Measurements from ENCODE around the gene ADAMTS17. TPM values are rescaled to one million over a fixed set of nuclear protein-coding genes. Genes with fewer than 3 reads are reported as not detected.

Gene ADAMTS17
- total and polyA plus RNA-seq, 3 donors from 2014 or later = 6.8 to 17.8 (median 12.4) TPM

- Histone ChIP-seq H3K4me3 (no peak overlapping the region), H3K9me3 (no peaks in the 10 kb centered on the region), H3K4me1 (no peaks in the 10 kb centered on the region), H3K27me3 (no peaks in the 10 kb centered on the region), H3K36me3 (ENCODE audit: low read depth, missing control alignments) (no peaks in the 10 kb centered on the region), H3K27ac (no peak overlapping the region)
- no peak for DNase-seq
- WGBS, 2 donors = 93 to 97% methylated on average over 17 of the region's 17 CpGs
- intact Hi-C loops (cut with DNase I; ENCODE audit: low total_unique reads) = no loop called here
- TF ChIP-seq CTCF (IDR thresholded peaks at IDR 0.05) (no peak), POLR2A (IDR thresholded peaks at IDR 0.05) (no peak)
Observed at GRCh38 chr15:99974246-99974645, 367.5 kb downstream of the ADAMTS17 start.

- Histone ChIP-seq H3K36me3 (ENCODE audit: low read depth, missing control alignments) (no peaks in the 10 kb centered on the region), H3K4me3 (no peak overlapping the region), H3K9me3 (no peaks in the 10 kb centered on the region), H3K4me1 (no peaks in the 10 kb centered on the region), H3K27me3 (no peaks in the 10 kb centered on the region), H3K27ac (no peak overlapping the region)
- no peak for DNase-seq
- 95 to 96% methylated on average over 11 of the region's 11 CpGs for whole genome bisulfite sequencing, 2 donors
- no peak for TF ChIP-seq CTCF (IDR thresholded peaks at IDR 0.05)
- TF ChIP-seq POLR2A (IDR thresholded peaks at IDR 0.05) = no peak
- intact Hi-C loops (cut with DNase I; ENCODE audit: low total_unique reads) = no loop called here
Observed at GRCh38 chr15:99973351-99973750, 368.4 kb downstream of the ADAMTS17 start.

GRCh38 chr15:99970891-99971430, 370.8 kb downstream of the ADAMTS17 start:
- H3K27ac ChIP-seq = no peak overlapping the region
- no peaks in the 10 kb centered on the region for H3K4me1 ChIP-seq
- WGBS, 2 donors = 75 to 79% methylated on average over 3 to 9 of the region's 9 CpGs
- no peaks in the 10 kb centered on the region for H3K27me3 ChIP-seq
- no peaks in the 10 kb centered on the region for H3K9me3 ChIP-seq
- H3K36me3 ChIP-seq (ENCODE audit: low read depth, missing control alignments) = no peaks in the 10 kb centered on the region
- H3K4me3 ChIP-seq = no peak overlapping the region
- no peak for TF ChIP-seq CTCF (IDR thresholded peaks at IDR 0.05)
- no peak for TF ChIP-seq POLR2A (IDR thresholded peaks at IDR 0.05)
- DNase-seq = no peak
- intact Hi-C loops (cut with DNase I; ENCODE audit: low total_unique reads) = no loop called here

GRCh38 chr15:99969261-99969920, 372.4 kb downstream of the ADAMTS17 start:
- DNase-seq = no peak
- no peaks in the 10 kb centered on the region for H3K27me3 ChIP-seq
- no peak for TF ChIP-seq CTCF (IDR thresholded peaks at IDR 0.05)
- TF ChIP-seq POLR2A (IDR thresholded peaks at IDR 0.05) = no peak
- no peak overlapping the region for H3K27ac ChIP-seq
- intact Hi-C loops (cut with DNase I; ENCODE audit: low total_unique reads) = no loop called here
- no peaks in the 10 kb centered on the region for H3K9me3 ChIP-seq
- H3K4me3 ChIP-seq = no peak overlapping the region
- no peaks in the 10 kb centered on the region for H3K36me3 ChIP-seq (ENCODE audit: low read depth, missing control alignments)
- 88 to 92% methylated on average over 8 of the region's 8 CpGs for WGBS, 2 donors
- H3K4me1 ChIP-seq = no peaks in the 10 kb centered on the region

Measured in testis (tissue), 3 donors.